Body of pancreas (tissue), 4 donors: ENCODE results near the gene ARHGAP15.

ENCODE experiments used
- POLR2A ChIP-seq, 3 donors: fragments of 450-650 bp; IDR thresholded peaks; one replicate each; pipeline ENCODE4 v1.6.1; 2016; ENCODE audit warnings: antibody characterized with exemption in 3 of 3, mild to moderate bottlenecking in 2 of 3
- TF ChIP-seq, protein P1 (sequence below), 7 experiments: fragments of 450-650 bp in 4 of 7; fragments of 200-600 bp in 3 of 7; sonication (generic) in 3 of 7; IDR thresholded peaks; one replicate each; pipeline ENCODE4 v1.5.1; 2016 to 2019; ENCODE audit warnings: antibody characterized with exemption in 7 of 7

DNA sequence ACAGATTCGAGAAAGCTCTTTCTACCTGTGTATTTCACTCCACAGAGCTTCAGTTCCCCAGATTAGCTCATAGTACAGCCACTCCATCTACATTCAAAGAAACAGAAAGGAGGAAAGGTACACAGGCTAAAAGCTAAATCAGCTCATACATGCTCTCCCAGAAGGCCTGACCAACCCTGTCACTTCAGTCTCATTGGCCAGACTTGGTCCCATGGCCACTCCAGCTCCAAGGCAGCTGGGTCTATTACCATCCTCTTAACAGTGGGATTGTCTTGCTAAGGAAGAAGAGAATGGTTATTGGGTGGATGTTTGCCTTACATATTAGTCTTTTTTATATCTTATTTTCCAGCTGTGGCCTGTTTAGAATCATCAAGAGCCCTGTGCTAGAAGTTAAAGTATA, 572.6 kb downstream of the ARHGAP15 start:
- TF ChIP-seq POLR2A (IDR thresholded peaks at IDR 0.05), result no peak
- TF ChIP-seq, protein P1, sequence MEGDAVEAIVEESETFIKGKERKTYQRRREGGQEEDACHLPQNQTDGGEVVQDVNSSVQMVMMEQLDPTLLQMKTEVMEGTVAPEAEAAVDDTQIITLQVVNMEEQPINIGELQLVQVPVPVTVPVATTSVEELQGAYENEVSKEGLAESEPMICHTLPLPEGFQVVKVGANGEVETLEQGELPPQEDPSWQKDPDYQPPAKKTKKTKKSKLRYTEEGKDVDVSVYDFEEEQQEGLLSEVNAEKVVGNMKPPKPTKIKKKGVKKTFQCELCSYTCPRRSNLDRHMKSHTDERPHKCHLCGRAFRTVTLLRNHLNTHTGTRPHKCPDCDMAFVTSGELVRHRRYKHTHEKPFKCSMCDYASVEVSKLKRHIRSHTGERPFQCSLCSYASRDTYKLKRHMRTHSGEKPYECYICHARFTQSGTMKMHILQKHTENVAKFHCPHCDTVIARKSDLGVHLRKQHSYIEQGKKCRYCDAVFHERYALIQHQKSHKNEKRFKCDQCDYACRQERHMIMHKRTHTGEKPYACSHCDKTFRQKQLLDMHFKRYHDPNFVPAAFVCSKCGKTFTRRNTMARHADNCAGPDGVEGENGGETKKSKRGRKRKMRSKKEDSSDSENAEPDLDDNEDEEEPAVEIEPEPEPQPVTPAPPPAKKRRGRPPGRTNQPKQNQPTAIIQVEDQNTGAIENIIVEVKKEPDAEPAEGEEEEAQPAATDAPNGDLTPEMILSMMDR (IDR thresholded peaks at IDR 0.05), result no peak
